GM15510 (cell line): ENCODE measurements around the gene TANC1.

ENCODE experiments used
- POLR2A ChIP-seq: IDR thresholded peaks from 3 replicates; pipeline ENCODE4 v1.6.1; 2011; ENCODE audit warnings: borderline replicate concordance; ENCODE audit not compliant: insufficient read length; ENCODE audit errors: extremely low read depth

Gene TANC1

GRCh38 chr2:158996378-158996993 lies 28.0 kb downstream of the TANC1 start:
- TF ChIP-seq POLR2A = no peak

- TF ChIP-seq POLR2A = no peak
These were observed 28.8 kb downstream of the TANC1 start for GRCh38 chr2:158997037-158997790.

GRCh38 chr2:158998551-158999248 lies 30.3 kb downstream of the TANC1 start:
- TF ChIP-seq POLR2A = no peak

DNA sequence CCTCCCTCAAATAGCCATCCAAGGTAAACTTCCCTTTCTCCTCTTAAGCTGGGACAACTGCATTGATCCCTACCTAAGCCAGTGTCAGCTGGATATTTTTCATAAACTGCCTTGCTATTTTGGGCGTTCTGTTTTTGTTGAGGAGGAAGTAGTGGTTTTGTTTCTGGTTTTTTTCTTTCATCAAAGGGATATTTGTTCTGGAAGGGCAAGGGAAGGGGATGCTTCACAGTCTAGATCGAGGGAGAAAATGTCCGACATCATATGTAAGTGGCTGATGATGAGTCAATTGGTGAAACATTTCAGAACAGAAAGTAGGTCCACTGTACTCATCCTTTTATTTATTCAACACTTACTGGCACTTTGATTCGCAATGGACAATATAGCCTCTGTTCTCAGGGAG lies 31.0 kb downstream of the TANC1 start:
- TF ChIP-seq POLR2A = no peak

- no peak for TF ChIP-seq POLR2A
These were observed 31.6 kb downstream of the TANC1 start for GRCh38 chr2:159000072-159000471.

GRCh38 chr2:159002462-159003111 lies 34.1 kb downstream of the TANC1 start:
- no peak for TF ChIP-seq POLR2A

- TF ChIP-seq POLR2A = no peak
These were observed 35.1 kb downstream of the TANC1 start for GRCh38 chr2:159003555-159003954.

GRCh38 chr2:159004849-159005248 lies 36.4 kb downstream of the TANC1 start:
- no peak for TF ChIP-seq POLR2A

DNA sequence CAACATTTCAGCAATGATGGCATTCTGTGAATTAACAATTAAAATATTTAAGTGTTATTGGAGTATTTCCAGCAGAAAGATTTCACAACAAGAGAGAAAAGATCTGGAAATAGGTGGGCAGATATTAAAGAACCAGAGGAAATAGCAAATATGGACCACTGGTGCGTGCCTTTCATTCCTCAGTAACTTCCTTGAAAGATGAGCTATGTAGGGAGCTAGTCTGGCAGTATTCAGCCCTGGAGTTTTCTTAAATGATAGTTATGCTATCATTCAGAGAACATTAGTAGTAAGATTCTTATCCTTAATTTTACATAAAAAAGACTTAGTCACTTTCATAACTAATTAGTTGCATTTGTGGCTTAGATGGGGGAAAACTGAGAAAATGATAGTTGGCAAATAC lies 41.5 kb downstream of the TANC1 start:
- TF ChIP-seq POLR2A = no peak

DNA sequence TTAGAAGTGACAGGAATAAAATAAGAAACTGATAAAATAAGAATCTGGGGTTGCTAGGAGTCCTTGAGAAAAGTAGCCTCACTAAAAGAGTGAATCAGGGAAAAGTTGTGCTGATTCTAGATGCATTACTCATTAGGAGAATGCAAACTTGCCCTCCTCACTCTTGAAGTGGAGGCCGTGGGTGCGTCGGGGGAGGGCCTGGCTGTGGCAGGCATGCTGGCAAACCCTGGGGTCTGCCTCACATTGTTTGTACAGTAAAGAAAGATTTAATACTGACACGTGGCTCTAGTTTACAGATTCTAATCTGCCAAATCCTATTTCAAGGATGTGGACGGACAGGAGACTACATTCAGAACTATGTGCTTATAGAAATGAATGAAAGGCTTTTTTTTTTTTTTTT lies 41.9 kb downstream of the TANC1 start:
- no peak for TF ChIP-seq POLR2A

- no peak for TF ChIP-seq POLR2A
These were observed 42.5 kb downstream of the TANC1 start for GRCh38 chr2:159010963-159011362.

- TF ChIP-seq POLR2A = no peak
These were observed 43.7 kb downstream of the TANC1 start for GRCh38 chr2:159012142-159012541.

- no peak for TF ChIP-seq POLR2A
These were observed 44.7 kb downstream of the TANC1 start for GRCh38 chr2:159013103-159013502.

GRCh38 chr2:159015174-159015573 lies 46.7 kb downstream of the TANC1 start:
- TF ChIP-seq POLR2A = no peak

- TF ChIP-seq POLR2A = no peak
These were observed 47.4 kb downstream of the TANC1 start for GRCh38 chr2:159015823-159016222.

GRCh38 chr2:159017837-159018236 lies 49.4 kb downstream of the TANC1 start:
- no peak for TF ChIP-seq POLR2A

DNA sequence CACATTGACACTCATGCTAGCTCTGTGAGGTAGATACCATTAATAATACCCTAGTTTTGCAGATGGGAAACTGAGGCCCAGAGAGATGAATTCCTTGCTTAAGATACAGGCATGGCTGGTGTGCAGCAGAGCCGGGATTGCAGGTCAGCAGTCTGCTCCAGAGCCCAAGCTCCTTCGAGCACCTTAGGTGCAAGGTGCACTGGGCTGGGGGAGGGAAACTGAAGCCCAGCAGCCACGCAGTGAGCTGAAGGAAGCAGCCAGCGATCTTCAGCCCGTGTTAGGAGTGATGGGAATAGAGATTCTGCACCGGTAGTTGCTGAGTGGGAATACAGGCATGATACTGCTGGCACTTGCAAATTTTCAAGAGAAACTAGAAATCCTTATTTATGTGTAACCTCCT lies 50.6 kb downstream of the TANC1 start:
- TF ChIP-seq POLR2A = no peak
